Calu3 (cell line): ENCODE data around the gene PRKAG2. TPM values are rescaled to one million over a fixed set of nuclear protein-coding genes. Genes with fewer than 3 reads are reported as not detected.

Experiments used
- BruUV-seq: library from RNA; stranded (reverse); fragments of 400-500 nt; replicated peaks from 2 replicates; lab custom pipeline; 2021; lab: Mats Ljungman, UMichigan
- CTCF ChIA-PET: fragments of 300-600 bp; sonication (Branson Sonifier 250); formaldehyde crosslinking; loops from one replicate; lab custom pipeline; 2022; ENCODE audit warnings: antibody characterized with exemption; lab: Charles Lee
- DNase-seq: peaks from one replicate; pipeline ENCODE4 v3.0.0; 2022
- H3K27ac Mint-ChIP-seq: one replicate; pipeline ENCODE4 v1.8.0; 2022; ENCODE audit warnings: mixed read lengths; ENCODE audit not compliant: unreplicated experiment
- H3K27me3 Mint-ChIP-seq: one replicate; pipeline ENCODE4 v1.8.0; 2022; ENCODE audit warnings: mixed read lengths; ENCODE audit not compliant: unreplicated experiment
- H3K36me3 Mint-ChIP-seq: one replicate; pipeline ENCODE4 v1.8.0; 2022; ENCODE audit warnings: mild to moderate bottlenecking, moderate library complexity, mixed read lengths; ENCODE audit not compliant: insufficient read depth, unreplicated experiment
- H3K4me1 Mint-ChIP-seq: one replicate; pipeline ENCODE4 v1.8.0; 2022; ENCODE audit warnings: mild to moderate bottlenecking, low read depth, mixed read lengths; ENCODE audit not compliant: unreplicated experiment
- H3K4me3 Mint-ChIP-seq: one replicate; pipeline ENCODE4 v1.8.0; 2022; ENCODE audit warnings: mild to moderate bottlenecking, low read depth, moderate library complexity, mixed read lengths; ENCODE audit not compliant: unreplicated experiment
- H3K9me3 Mint-ChIP-seq: one replicate; pipeline ENCODE4 v1.8.0; 2022; ENCODE audit warnings: low read depth, mixed read lengths; ENCODE audit not compliant: unreplicated experiment
- intact Hi-C: fragments of 100-400 bp; cut with micrococcal nuclease; formaldehyde crosslinking; loops from one replicate; pipeline ENCODE4 v1.10.0; 2022; ENCODE audit not compliant: unreplicated experiment
- total RNA-seq: library from RNA; stranded (reverse); gene quantifications from 2 replicates; pipeline ENCODE4 v1.2.3, GENCODE V29; 2022
- TF ChIP-seq, protein P1 (sequence below): fragments of 200-600 bp; IDR thresholded peaks from one replicate; pipeline ENCODE4 v1.8.0; 2022; ENCODE audit warnings: antibody characterized with exemption; ENCODE audit not compliant: unreplicated experiment

The PRKAG2 gene
- total RNA-seq, 1 experiment from 2014 or later: 22.4 TPM

DNA sequence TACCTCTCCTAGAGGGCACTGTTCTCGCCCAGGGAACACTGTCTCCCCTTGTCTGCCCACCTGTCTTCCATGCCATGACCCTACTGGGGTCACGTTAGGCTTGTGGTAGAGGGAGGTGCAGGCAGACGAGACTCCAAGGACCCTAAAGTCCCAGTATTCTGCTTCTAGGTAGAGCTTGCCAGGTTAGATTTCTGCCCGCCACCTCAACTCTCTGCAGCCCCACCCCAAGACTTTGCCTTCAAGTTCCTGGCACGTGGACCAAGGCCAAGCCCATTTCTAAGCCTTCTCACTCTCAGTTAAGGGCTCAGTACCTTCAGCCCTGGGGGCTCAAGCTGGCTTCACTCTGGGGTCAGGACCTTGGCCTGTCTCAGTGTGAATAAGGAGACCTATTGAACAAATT lies 16.1 kb downstream of the PRKAG2 start:
- Mint-ChIP-seq H3K4me1 (no peaks in the 10 kb centered on the region), H3K9me3 (no peaks in the 10 kb centered on the region), H3K27ac (no peak overlapping the region), H3K27me3 (peaks cover 57% of the 10 kb centered on the region), H3K4me3 (no peak overlapping the region), H3K36me3 (no peaks in the 10 kb centered on the region)
- no TSS peak for BruUV-seq
- CTCF ChIA-PET: no interaction called here
- TF ChIP-seq, protein P1, sequence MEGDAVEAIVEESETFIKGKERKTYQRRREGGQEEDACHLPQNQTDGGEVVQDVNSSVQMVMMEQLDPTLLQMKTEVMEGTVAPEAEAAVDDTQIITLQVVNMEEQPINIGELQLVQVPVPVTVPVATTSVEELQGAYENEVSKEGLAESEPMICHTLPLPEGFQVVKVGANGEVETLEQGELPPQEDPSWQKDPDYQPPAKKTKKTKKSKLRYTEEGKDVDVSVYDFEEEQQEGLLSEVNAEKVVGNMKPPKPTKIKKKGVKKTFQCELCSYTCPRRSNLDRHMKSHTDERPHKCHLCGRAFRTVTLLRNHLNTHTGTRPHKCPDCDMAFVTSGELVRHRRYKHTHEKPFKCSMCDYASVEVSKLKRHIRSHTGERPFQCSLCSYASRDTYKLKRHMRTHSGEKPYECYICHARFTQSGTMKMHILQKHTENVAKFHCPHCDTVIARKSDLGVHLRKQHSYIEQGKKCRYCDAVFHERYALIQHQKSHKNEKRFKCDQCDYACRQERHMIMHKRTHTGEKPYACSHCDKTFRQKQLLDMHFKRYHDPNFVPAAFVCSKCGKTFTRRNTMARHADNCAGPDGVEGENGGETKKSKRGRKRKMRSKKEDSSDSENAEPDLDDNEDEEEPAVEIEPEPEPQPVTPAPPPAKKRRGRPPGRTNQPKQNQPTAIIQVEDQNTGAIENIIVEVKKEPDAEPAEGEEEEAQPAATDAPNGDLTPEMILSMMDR: no peak
- intact Hi-C loops: loop anchor here (1.0 kb wide), 1 partner anchor 14 kb away; no protein-coding TSS in a partner anchor
- no peak for DNase-seq

DNA sequence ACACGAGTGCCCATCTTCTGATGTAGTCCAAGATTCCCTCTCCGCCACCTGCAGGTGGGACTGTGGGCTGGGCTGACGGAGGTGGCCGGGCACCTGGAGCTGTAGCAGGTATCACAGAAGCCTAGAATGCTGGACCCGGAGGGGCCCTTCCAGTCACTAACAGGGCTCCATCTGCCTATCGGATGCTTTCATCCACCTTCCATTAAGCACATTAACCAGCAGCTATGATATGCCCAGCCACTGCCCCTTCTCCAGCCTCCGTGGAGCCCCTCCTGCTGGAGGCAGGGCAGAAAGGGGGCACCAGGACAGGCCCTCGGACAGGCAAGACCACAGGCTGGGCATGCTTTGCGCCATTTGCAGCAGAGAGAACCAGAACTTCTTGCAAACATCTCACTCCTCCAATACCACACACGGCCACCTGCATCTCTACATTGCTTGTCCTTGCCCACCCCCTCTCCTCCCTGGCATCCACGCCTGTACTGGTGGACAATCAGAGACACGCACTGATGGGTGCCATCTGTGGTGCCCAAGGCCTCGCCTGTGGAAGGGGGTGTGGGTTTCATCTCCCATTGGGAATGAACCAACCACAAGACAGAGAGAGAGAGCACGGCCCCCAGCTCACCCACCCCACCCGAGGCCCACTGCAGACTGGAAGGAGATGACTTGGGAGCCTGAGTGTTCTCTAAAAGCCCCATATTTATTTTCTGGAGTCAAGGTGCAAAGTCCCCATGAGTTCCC lies 16.8 kb downstream of the PRKAG2 start:
- CTCF ChIA-PET: no interaction called here
- no peak for DNase-seq
- H3K4me3 Mint-ChIP-seq: no peak overlapping the region
- no peaks in the 10 kb centered on the region for H3K4me1 Mint-ChIP-seq
- no peak overlapping the region for H3K27ac Mint-ChIP-seq
- TF ChIP-seq, protein P1: no peak
- peaks cover 55% of the 10 kb centered on the region for H3K27me3 Mint-ChIP-seq
- intact Hi-C loops: no loop called here
- no peaks in the 10 kb centered on the region for H3K36me3 Mint-ChIP-seq
- no TSS peak for BruUV-seq
- H3K9me3 Mint-ChIP-seq: no peaks in the 10 kb centered on the region

DNA sequence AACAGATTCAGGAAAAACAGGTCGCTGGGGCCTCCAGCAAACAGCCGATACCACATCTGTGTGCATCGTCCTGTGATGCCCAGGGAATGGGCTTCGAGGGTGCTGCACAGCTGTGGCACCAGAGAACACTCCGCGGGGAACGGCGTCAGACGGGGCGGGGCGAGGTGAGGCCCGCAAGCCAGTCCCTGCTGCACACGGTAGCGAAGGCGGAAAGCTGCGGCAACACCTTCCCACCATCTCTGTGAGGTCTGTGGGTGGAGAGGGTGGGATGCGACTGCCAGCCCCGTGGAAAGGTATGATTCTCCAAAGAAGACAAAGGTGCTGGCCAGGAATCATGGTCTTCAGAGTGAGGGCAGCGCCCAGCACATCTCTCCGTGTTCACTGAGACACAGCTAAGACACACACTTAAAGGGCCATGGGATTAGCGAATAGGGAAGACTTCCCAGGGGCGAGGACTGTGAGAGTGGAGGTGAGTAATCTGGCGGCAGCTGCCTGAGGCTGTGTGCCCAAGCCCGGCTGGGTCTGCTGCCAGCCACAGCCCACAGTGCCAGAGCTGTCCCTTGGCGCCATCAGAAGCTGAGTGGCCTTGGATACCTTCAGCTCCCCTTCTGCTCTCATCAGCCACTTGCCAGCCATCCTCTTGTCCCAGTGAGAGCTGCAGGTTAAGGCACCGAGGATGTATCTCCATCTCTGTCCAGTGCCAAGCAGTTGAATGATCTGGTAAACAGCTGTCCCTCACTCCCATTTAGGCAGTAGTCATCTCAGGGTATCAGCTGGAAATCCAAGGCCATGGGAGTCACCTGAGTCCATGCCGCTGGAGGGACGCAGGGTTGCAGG lies 17.6 kb downstream of the PRKAG2 start:
- Mint-ChIP-seq H3K27ac (no peak overlapping the region), H3K27me3 (peaks cover 47% of the 10 kb centered on the region), H3K36me3 (no peaks in the 10 kb centered on the region), H3K4me1 (no peaks in the 10 kb centered on the region), H3K9me3 (no peaks in the 10 kb centered on the region), H3K4me3 (no peak overlapping the region)
- CTCF ChIA-PET: no interaction called here
- TF ChIP-seq, protein P1: no peak
- intact Hi-C loops: no loop called here
- BruUV-seq: no TSS peak
- DNase-seq: no peak

DNA sequence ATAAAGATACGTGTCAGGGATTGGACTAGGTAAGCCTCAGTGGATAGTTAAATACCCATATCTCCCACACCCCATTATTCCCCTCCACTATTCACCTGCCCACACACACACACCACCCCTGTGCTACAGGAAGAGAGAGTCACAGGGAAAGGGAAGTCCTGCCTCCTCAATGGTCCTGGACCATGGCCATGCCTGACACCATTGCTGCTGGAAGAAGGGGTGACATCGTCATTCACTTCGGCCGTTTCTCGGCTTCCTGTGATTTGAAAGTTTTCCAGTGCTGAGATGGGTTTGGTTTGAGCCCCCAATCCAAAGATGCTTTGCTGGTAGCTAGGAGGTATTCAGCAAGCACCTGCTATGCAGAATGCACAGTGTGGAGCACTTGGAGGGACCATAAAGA lies 18.5 kb downstream of the PRKAG2 start:
- Mint-ChIP-seq H3K4me3 (no peak overlapping the region), H3K36me3 (no peaks in the 10 kb centered on the region), H3K4me1 (no peaks in the 10 kb centered on the region), H3K27me3 (peaks cover 50% of the 10 kb centered on the region), H3K27ac (no peak overlapping the region), H3K9me3 (no peaks in the 10 kb centered on the region)
- DNase-seq: no peak
- no TSS peak for BruUV-seq
- CTCF ChIA-PET: no interaction called here
- intact Hi-C loops: no loop called here
- TF ChIP-seq, protein P1: no peak
